Measurements from ENCODE around the gene RELT.

Gene RELT

DNA sequence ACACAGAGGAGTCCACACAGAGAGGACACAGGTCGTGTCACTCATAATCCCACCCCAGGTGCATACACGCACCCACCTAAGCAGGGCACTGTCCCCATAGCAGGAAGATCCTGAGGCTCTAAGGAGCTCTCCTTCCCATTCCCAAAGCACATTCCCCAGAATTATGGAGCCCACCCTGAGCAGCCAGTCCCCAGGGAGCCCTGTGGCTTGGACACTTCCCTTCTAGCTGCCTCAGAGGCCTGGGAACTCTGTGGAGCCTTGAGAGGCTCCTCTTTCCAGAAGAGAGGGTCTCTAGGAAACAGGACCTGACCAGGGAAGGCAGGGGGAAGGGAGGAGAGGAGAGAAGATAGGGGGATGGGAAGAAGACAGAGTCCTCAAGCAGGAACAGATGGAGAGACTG, 38.4 kb upstream of the RELT start:
- Histone ChIP-seq H3K9me3 (replicated peaks in 1 of 2; ENCODE audit: control insufficient read depth in 2 of 2, insufficient read depth in 1 of 2, low read depth in 1 of 2, low read length in 2 of 2) (no peaks in the 10 kb centered on the region), H3K9ac (ENCODE audit: low read depth, low read length, poor library complexity) (no peak overlapping the region), H3K23ac (ENCODE audit: low read depth, low read length, poor library complexity) (no peak overlapping the region), H3K4me3 (ENCODE audit: low read length in 2 of 2) (no peak overlapping the region), H3K27me3 (ENCODE audit: control insufficient read depth in 3 of 3, insufficient read depth in 3 of 3, low read depth in 1 of 3, low read length in 3 of 3) (peaks cover 0 to 6% (median 0%) of the 10 kb centered on the region in 3 experiments), H3K4ac (ENCODE audit: low read length) (no peak overlapping the region), H3K18ac (ENCODE audit: low read length) (no peak overlapping the region), H2AFZ (ENCODE audit: low read length) (no peak overlapping the region), H2BK120ac (ENCODE audit: low read depth, low read length) (no peak overlapping the region), H2BK12ac (ENCODE audit: low read length) (no peak overlapping the region), H4K91ac (ENCODE audit: low read depth, low read length, poor library complexity) (no peak overlapping the region), H2BK15ac (ENCODE audit: low read length) (no peak overlapping the region), H3K4me2 (ENCODE audit: insufficient read depth, low read length, poor library complexity, severe bottlenecking) (no peak overlapping the region), H3K14ac (ENCODE audit: low read length) (no peak overlapping the region), H3K36me3 (replicated peaks in 1 of 2; ENCODE audit: control insufficient read depth in 2 of 2, insufficient read depth in 2 of 2, low read length in 2 of 2) (peaks cover 9 to 25% of the 10 kb centered on the region in 2 donors), H3K79me1 (ENCODE audit: low read depth, low read length) (peaks cover 14% of the 10 kb centered on the region), H2BK5ac (ENCODE audit: low read length) (no peak overlapping the region), H4K8ac (ENCODE audit: low read depth, low read length) (no peak overlapping the region), H3K27ac (replicated peaks; ENCODE audit: low read length) (no peak overlapping the region), H3K4me1 (ENCODE audit: control insufficient read depth in 2 of 2, insufficient read depth in 1 of 2, low read depth in 1 of 2, low read length in 2 of 2) (peaks cover 27 to 46% of the 10 kb centered on the region in 2 donors), H2AK5ac (ENCODE audit: low read depth, low read length) (peak overlapping the region; percentile 13)
- no CpG with 5 or more reads among the region's 2 CpGs for WGBS, 2 donors (ENCODE audit: extremely low coverage in 2 of 2, insufficient read length in 2 of 2, insufficient replicate concordance in 1 of 2)
- no peak for DNase-seq (ENCODE audit: low spot score)

DNA sequence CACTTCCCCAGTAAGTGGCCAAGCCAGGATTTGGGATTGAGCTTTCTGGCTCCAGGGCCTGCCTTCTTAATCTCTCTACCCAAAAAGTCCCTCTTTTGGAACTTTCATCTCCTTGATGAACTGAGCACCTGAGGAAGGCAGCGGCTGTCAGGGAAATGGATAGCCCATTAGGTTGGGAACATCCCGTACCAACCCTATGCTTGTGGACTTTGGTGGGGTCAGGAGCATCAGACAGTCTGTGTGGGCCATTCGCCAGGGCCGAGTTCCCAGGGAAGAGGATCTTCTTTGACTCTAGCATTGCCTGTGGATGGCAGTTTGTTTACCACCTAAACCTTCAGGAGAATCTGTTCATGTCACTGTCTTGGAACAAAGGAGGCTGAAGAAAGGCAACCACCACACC, 37.9 kb upstream of the RELT start:
- Histone ChIP-seq H3K9ac (ENCODE audit: low read depth, low read length, poor library complexity) (no peak overlapping the region), H3K4ac (ENCODE audit: low read length) (no peak overlapping the region), H2BK120ac (ENCODE audit: low read depth, low read length) (no peak overlapping the region), H3K79me1 (ENCODE audit: low read depth, low read length) (peaks cover 14% of the 10 kb centered on the region), H2BK15ac (ENCODE audit: low read length) (no peak overlapping the region), H3K23ac (ENCODE audit: low read depth, low read length, poor library complexity) (no peak overlapping the region), H3K18ac (ENCODE audit: low read length) (no peak overlapping the region), H3K27ac (replicated peaks; ENCODE audit: low read length) (no peak overlapping the region), H3K14ac (ENCODE audit: low read length) (no peak overlapping the region), H2AFZ (ENCODE audit: low read length) (no peak overlapping the region), H2BK12ac (ENCODE audit: low read length) (no peak overlapping the region), H3K27me3 (ENCODE audit: control insufficient read depth in 3 of 3, insufficient read depth in 3 of 3, low read depth in 1 of 3, low read length in 3 of 3) (peaks cover 0 to 6% (median 0%) of the 10 kb centered on the region in 3 experiments), H3K4me3 (ENCODE audit: low read length in 2 of 2) (no peak overlapping the region), H3K9me3 (replicated peaks in 1 of 2; ENCODE audit: control insufficient read depth in 2 of 2, insufficient read depth in 1 of 2, low read depth in 1 of 2, low read length in 2 of 2) (no peaks in the 10 kb centered on the region), H4K8ac (ENCODE audit: low read depth, low read length) (no peak overlapping the region), H3K4me1 (ENCODE audit: control insufficient read depth in 2 of 2, insufficient read depth in 1 of 2, low read depth in 1 of 2, low read length in 2 of 2) (peaks cover 23 to 45% of the 10 kb centered on the region in 2 donors), H2AK5ac (ENCODE audit: low read depth, low read length) (no peak overlapping the region), H4K91ac (ENCODE audit: low read depth, low read length, poor library complexity) (no peak overlapping the region), H2BK5ac (ENCODE audit: low read length) (no peak overlapping the region), H3K4me2 (ENCODE audit: insufficient read depth, low read length, poor library complexity, severe bottlenecking) (no peak overlapping the region), H3K36me3 (replicated peaks in 1 of 2; ENCODE audit: control insufficient read depth in 2 of 2, insufficient read depth in 2 of 2, low read length in 2 of 2) (peaks cover 9 to 25% of the 10 kb centered on the region in 2 donors)
- WGBS, 2 donors (ENCODE audit: extremely low coverage in 2 of 2, insufficient read length in 2 of 2, insufficient replicate concordance in 1 of 2): no CpG with 5 or more reads among the region's 4 CpGs
- DNase-seq (ENCODE audit: low spot score): no peak

DNA sequence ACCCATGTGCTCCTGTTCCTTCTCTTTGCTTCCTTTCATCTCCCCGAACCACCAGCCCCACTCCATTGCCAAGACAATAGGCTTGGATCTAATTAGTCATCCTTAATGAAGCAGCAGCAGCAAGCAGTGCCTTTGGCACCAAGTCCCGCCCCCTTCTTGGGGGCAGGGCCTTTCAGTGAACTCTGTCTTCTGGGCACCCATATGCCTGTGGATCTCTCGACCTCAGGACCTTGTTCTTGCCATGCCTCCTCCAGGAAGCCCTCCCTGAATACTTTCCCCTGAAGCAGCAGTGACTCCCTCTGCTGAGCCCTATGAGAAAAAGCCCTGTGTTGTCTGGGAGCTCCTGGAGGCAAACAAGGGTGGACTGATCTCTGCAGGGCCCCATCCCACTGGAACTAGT, 36.0 kb upstream of the RELT start:
- Histone ChIP-seq H2BK15ac (ENCODE audit: low read length) (no peak overlapping the region), H3K79me1 (ENCODE audit: low read depth, low read length) (peaks cover 31% of the 10 kb centered on the region), H2AK5ac (ENCODE audit: low read depth, low read length) (no peak overlapping the region), H3K9me3 (replicated peaks in 1 of 2; ENCODE audit: control insufficient read depth in 2 of 2, insufficient read depth in 1 of 2, low read depth in 1 of 2, low read length in 2 of 2) (no peaks in the 10 kb centered on the region), H2BK120ac (ENCODE audit: low read depth, low read length) (no peak overlapping the region), H3K23ac (ENCODE audit: low read depth, low read length, poor library complexity) (no peak overlapping the region), H3K27ac (replicated peaks; ENCODE audit: low read length) (no peak overlapping the region), H4K8ac (ENCODE audit: low read depth, low read length) (no peak overlapping the region), H3K14ac (ENCODE audit: low read length) (no peak overlapping the region), H3K18ac (ENCODE audit: low read length) (no peak overlapping the region), H3K9ac (ENCODE audit: low read depth, low read length, poor library complexity) (no peak overlapping the region), H2AFZ (ENCODE audit: low read length) (no peak overlapping the region), H3K4me2 (ENCODE audit: insufficient read depth, low read length, poor library complexity, severe bottlenecking) (no peak overlapping the region), H3K4ac (ENCODE audit: low read length) (no peak overlapping the region), H2BK5ac (ENCODE audit: low read length) (no peak overlapping the region), H4K91ac (ENCODE audit: low read depth, low read length, poor library complexity) (no peak overlapping the region), H3K4me1 (ENCODE audit: control insufficient read depth in 2 of 2, insufficient read depth in 1 of 2, low read depth in 1 of 2, low read length in 2 of 2) (peaks cover 9 to 39% of the 10 kb centered on the region in 2 donors), H3K27me3 (ENCODE audit: control insufficient read depth in 3 of 3, insufficient read depth in 3 of 3, low read depth in 1 of 3, low read length in 3 of 3) (peaks cover 0 to 6% (median 0%) of the 10 kb centered on the region in 3 experiments), H3K4me3 (ENCODE audit: low read length in 2 of 2) (no peak overlapping the region), H3K36me3 (replicated peaks in 1 of 2; ENCODE audit: control insufficient read depth in 2 of 2, insufficient read depth in 2 of 2, low read length in 2 of 2) (peaks cover 9 to 25% of the 10 kb centered on the region in 2 donors), H2BK12ac (ENCODE audit: low read length) (no peak overlapping the region)
- WGBS, 2 donors (ENCODE audit: extremely low coverage in 2 of 2, insufficient read length in 2 of 2, insufficient replicate concordance in 1 of 2): no CpG with 5 or more reads among the region's 3 CpGs
- DNase-seq (ENCODE audit: low spot score): no peak

DNA sequence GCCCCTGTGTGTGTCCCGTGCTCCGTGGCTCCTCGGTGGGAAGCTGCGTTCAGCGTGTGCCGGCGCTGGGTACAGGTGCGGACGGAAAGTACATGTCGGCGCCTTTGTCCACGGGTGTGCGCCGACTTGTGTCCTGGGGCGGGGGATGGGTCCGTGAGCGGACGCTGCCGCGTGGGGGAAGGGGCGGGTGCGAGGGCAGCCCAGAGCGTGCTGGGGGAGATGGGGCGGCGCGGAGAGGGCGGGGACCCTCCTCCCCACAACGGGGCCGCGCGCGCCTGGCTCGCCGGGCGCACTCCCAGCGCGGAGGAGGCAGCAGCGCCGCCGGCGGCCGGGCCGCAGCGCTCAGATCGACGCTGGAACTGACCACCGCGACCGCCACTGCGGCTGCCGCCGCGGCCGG, 33.6 kb upstream of the RELT start:
- Histone ChIP-seq H2BK15ac (ENCODE audit: low read length) (peak overlapping the region; percentile 89), H4K91ac (ENCODE audit: low read depth, low read length, poor library complexity) (no peak overlapping the region), H3K23ac (ENCODE audit: low read depth, low read length, poor library complexity) (peak overlapping the region; percentile 95), H3K36me3 (replicated peaks in 1 of 2; ENCODE audit: control insufficient read depth in 2 of 2, insufficient read depth in 2 of 2, low read length in 2 of 2) (peaks cover 7 to 28% of the 10 kb centered on the region in 2 donors), H3K4me3 (ENCODE audit: low read length in 2 of 2) (peak overlapping the region in 1 of 2 donors; percentile 74), H2AK5ac (ENCODE audit: low read depth, low read length) (peak overlapping the region; percentile 96), H3K18ac (ENCODE audit: low read length) (peak overlapping the region; percentile 94), H2BK5ac (ENCODE audit: low read length) (no peak overlapping the region), H3K9ac (ENCODE audit: low read depth, low read length, poor library complexity) (peak overlapping the region; percentile 93), H2BK12ac (ENCODE audit: low read length) (peak overlapping the region; percentile 92), H3K79me1 (ENCODE audit: low read depth, low read length) (peaks cover 32% of the 10 kb centered on the region), H3K27ac (replicated peaks; ENCODE audit: low read length) (no peak overlapping the region), H3K27me3 (ENCODE audit: control insufficient read depth in 3 of 3, insufficient read depth in 3 of 3, low read depth in 1 of 3, low read length in 3 of 3) (peaks cover 0 to 6% (median 0%) of the 10 kb centered on the region in 3 experiments), H3K4me2 (ENCODE audit: insufficient read depth, low read length, poor library complexity, severe bottlenecking) (peak overlapping the region; percentile 89), H3K4ac (ENCODE audit: low read length) (no peak overlapping the region), H2AFZ (ENCODE audit: low read length) (no peak overlapping the region), H2BK120ac (ENCODE audit: low read depth, low read length) (no peak overlapping the region), H3K14ac (ENCODE audit: low read length) (peak overlapping the region; percentile 50), H3K4me1 (ENCODE audit: control insufficient read depth in 2 of 2, insufficient read depth in 1 of 2, low read depth in 1 of 2, low read length in 2 of 2) (peaks cover 9 to 36% of the 10 kb centered on the region in 2 donors), H3K9me3 (replicated peaks in 1 of 2; ENCODE audit: control insufficient read depth in 2 of 2, insufficient read depth in 1 of 2, low read depth in 1 of 2, low read length in 2 of 2) (no peaks in the 10 kb centered on the region), H4K8ac (ENCODE audit: low read depth, low read length) (no peak overlapping the region)
- WGBS, 2 donors (ENCODE audit: extremely low coverage in 2 of 2, insufficient read length in 2 of 2, insufficient replicate concordance in 1 of 2): no CpG with 5 or more reads among the region's 54 CpGs
- no peak for DNase-seq (ENCODE audit: low spot score)

All from neuronal stem cell (in vitro differentiated cells).